AG09319 (cell line): ENCODE measurements around the gene ULK4.

ENCODE experiments used
- DNase-seq: peaks from one replicate; pipeline ENCODE4 v3.0.0-alpha.2; 2010; ENCODE audit warnings: low read depth; ENCODE audit errors: extremely low read depth
- CTCF ChIP-seq: IDR thresholded peaks from 2 replicates; pipeline ENCODE4 v1.5.1; 2011; ENCODE audit warnings: low read depth, mild to moderate bottlenecking, inconsistent platforms, low read length, moderate library complexity

Gene ULK4

GRCh38 chr3:41489231-41489630 lies 472.7 kb downstream of the ULK4 start:
- no peak for DNase-seq
- TF ChIP-seq CTCF = no peak

- TF ChIP-seq CTCF = no peak
- no peak for DNase-seq
Measured at GRCh38 chr3:41488501-41488900, 473.4 kb downstream of the ULK4 start.

GRCh38 chr3:41485484-41485883 lies 476.4 kb downstream of the ULK4 start:
- TF ChIP-seq CTCF = no peak
- no peak for DNase-seq

GRCh38 chr3:41482134-41482533 lies 479.8 kb downstream of the ULK4 start:
- no peak for DNase-seq
- no peak for TF ChIP-seq CTCF

GRCh38 chr3:41478278-41478677 lies 483.6 kb downstream of the ULK4 start:
- TF ChIP-seq CTCF = no peak
- no peak for DNase-seq

GRCh38 chr3:41477399-41478014 lies 484.4 kb downstream of the ULK4 start:
- DNase-seq = no peak
- no peak for TF ChIP-seq CTCF

GRCh38 chr3:41469083-41469482 lies 492.8 kb downstream of the ULK4 start:
- no peak for TF ChIP-seq CTCF
- no peak for DNase-seq
